Measurements from ENCODE around the gene IL13RA1.

- TF ChIP-seq GABPA (IDR thresholded peaks at IDR 0.05 in 1 of 2, conservative IDR thresholded peaks at IDR 0.05 in 1 of 2) (no peak), CTCF (IDR thresholded peaks at IDR 0.05; ENCODE audit: low read depth, low read length, missing input control) (no peak), REST (IDR thresholded peaks at IDR 0.05) (no peak), MAX (IDR thresholded peaks at IDR 0.05) (no peak), HNF4A (conservative IDR thresholded peaks at IDR 0.05) (peak in 1 of 2 donors; percentile 46), RAD21 (IDR thresholded peaks at IDR 0.05) (no peak), JUND (IDR thresholded peaks at IDR 0.05) (no peak), FOXA2 (IDR thresholded peaks at IDR 0.05) (no peak), EGR1 (IDR thresholded peaks at IDR 0.05; ENCODE audit: low read depth in 2 of 2) (peak in 1 of 2 donors; percentile 83)
- TF ChIP-seq, protein P1, sequence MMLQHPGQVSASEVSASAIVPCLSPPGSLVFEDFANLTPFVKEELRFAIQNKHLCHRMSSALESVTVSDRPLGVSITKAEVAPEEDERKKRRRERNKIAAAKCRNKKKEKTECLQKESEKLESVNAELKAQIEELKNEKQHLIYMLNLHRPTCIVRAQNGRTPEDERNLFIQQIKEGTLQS (IDR thresholded peaks at IDR 0.05): no peak
Observed at GRCh38 chrX:118727686-118728339, 407 bp downstream of the IL13RA1 start.

All from liver (tissue), 3 donors.